ENCODE results near the gene QSOX2.
"Not testable (repeated sequence)": the region's sequence is repeated elsewhere in the genome, so short reads cannot be mapped to it uniquely, and the experiment has no call there.

The QSOX2 gene

GRCh38 chr9:136250676-136251075 lies 5.1 kb upstream of the QSOX2 start:
- DNase-seq: no peak

- no peak for DNase-seq
Measured at GRCh38 chr9:136249877-136250559, 4.4 kb upstream of the QSOX2 start.

GRCh38 chr9:136248951-136249876 lies 3.6 kb upstream of the QSOX2 start:
- no peak for DNase-seq

GRCh38 chr9:136247947-136248637 lies 2.5 kb upstream of the QSOX2 start:
- no peak for DNase-seq

GRCh38 chr9:136247551-136247916 lies 1.9 kb upstream of the QSOX2 start:
- no peak for DNase-seq

- no peak for DNase-seq
Measured at GRCh38 chr9:136246849-136247550, 1.4 kb upstream of the QSOX2 start.

- DNase-seq: no peak
Measured at GRCh38 chr9:136244969-136245218, 718 bp downstream of the QSOX2 start.

- DNase-seq: no peak
Measured at GRCh38 chr9:136244122-136244968, 1.3 kb downstream of the QSOX2 start.

- DNase-seq: no peak
Measured at GRCh38 chr9:136243631-136244030, 2.0 kb downstream of the QSOX2 start.

GRCh38 chr9:136242918-136243525 lies 2.6 kb downstream of the QSOX2 start:
- no peak for DNase-seq

GRCh38 chr9:136242248-136242647 lies 3.4 kb downstream of the QSOX2 start:
- no peak for DNase-seq

- DNase-seq: no peak
Measured at GRCh38 chr9:136241542-136241941, 4.1 kb downstream of the QSOX2 start.

GRCh38 chr9:136240941-136241340 lies 4.7 kb downstream of the QSOX2 start:
- DNase-seq: no peak

GRCh38 chr9:136239983-136240330 lies 5.7 kb downstream of the QSOX2 start:
- no peak for DNase-seq

- DNase-seq: no peak
Measured at GRCh38 chr9:136239135-136239982, 6.3 kb downstream of the QSOX2 start.

- DNase-seq: no peak
Measured at GRCh38 chr9:136238342-136238732, 7.3 kb downstream of the QSOX2 start.

- no peak for DNase-seq
Measured at GRCh38 chr9:136237486-136238341, 7.9 kb downstream of the QSOX2 start.

- not testable (repeated sequence) for DNase-seq
Measured at GRCh38 chr9:136236471-136237410, 8.9 kb downstream of the QSOX2 start.

Measured in fibroblast of skin of back (primary cell).